Panc1 (cell line): ENCODE results near the gene JADE1. TPM values are rescaled to one million over a fixed set of nuclear protein-coding genes. Genes with fewer than 3 reads are reported as not detected.

ENCODE experiments used
- ATAC-seq: fragments of 200-7000 bp; cut with Tn5 transposase; 2 replicates; pipeline ENCODE4 v1.9.1; 2020; ENCODE audit warnings: mild to moderate bottlenecking, moderate library complexity
- BruUV-seq: library from RNA; stranded (reverse); fragments of 400-500 nt; replicated peaks from 2 replicates; lab custom pipeline; 2021; lab: Mats Ljungman, UMichigan
- CTCF ChIA-PET: fragments of 300-600 bp; sonication (Branson Sonifier 250); formaldehyde crosslinking; loops from one replicate; lab custom pipeline; 2022; ENCODE audit warnings: antibody characterized with exemption; lab: Charles Lee
- POLR2A ChIA-PET: fragments of 300-600 bp; sonication (Branson Sonifier 250); formaldehyde crosslinking; loops from one replicate; lab custom pipeline; 2022; ENCODE audit warnings: antibody characterized with exemption; lab: Charles Lee
- DNase-seq: peaks from one replicate; pipeline ENCODE4 v3.0.0-alpha.2; 2010; ENCODE audit warnings: low read depth, low spot score
- H3K27ac ChIP-seq: 2 replicates; pipeline ENCODE4 v1.5.1; 2011; ENCODE audit warnings: mild to moderate bottlenecking, low read length, inconsistent platforms
- H3K27me3 ChIP-seq: fragments of 200-500 bp; sonication (Bioruptor generic); 2 replicates; pipeline ENCODE4 v1.6.0; 2014; ENCODE audit warnings: low read length, inconsistent platforms; ENCODE audit not compliant: control insufficient read depth, insufficient read depth
- H3K36me3 ChIP-seq: fragments of 200-500 bp; sonication (Bioruptor generic); 2 replicates; pipeline ENCODE4 v1.5.1; 2014; ENCODE audit warnings: inconsistent platforms, mild to moderate bottlenecking, low read length, moderate library complexity; ENCODE audit not compliant: control insufficient read depth, insufficient read depth
- H3K4me1 ChIP-seq: 2 replicates; pipeline ENCODE4 v1.5.1; 2011; ENCODE audit warnings: inconsistent platforms, mild to moderate bottlenecking, low read length, moderate library complexity; ENCODE audit not compliant: control insufficient read depth, insufficient read depth
- H3K4me3 ChIP-seq, 2 experiments: 2 replicates each; pipeline ENCODE4 v1.5.1; 2011 to 2012; ENCODE audit warnings: low read depth in 2 of 2, low read length in 2 of 2, mild to moderate bottlenecking in 2 of 2, inconsistent platforms in 1 of 2, moderate library complexity in 1 of 2
- H3K9me3 ChIP-seq: fragments of 200-500 bp; sonication (Bioruptor generic); 2 replicates; pipeline ENCODE4 v1.5.1; 2014; ENCODE audit warnings: low read depth, mild to moderate bottlenecking, inconsistent platforms, low read length, moderate library complexity; ENCODE audit not compliant: control insufficient read depth, insufficient read depth
- CTCF ChIP-seq: fragments of 450-650 bp; IDR thresholded peaks from 2 replicates; pipeline ENCODE4 v1.5.1; 2017; ENCODE audit warnings: mild to moderate bottlenecking
- POLR2AphosphoS5 ChIP-seq: IDR thresholded peaks from 2 replicates; pipeline ENCODE4 v1.6.1; 2012; ENCODE audit warnings: mild to moderate bottlenecking, low read depth, low read length, moderate library complexity
- REST ChIP-seq, 2 experiments: IDR thresholded peaks; 2 replicates each; pipeline ENCODE4 v1.6.1; 2011 to 2012; ENCODE audit warnings: low read depth in 2 of 2, control low read depth in 1 of 2, low read length in 1 of 2, mild to moderate bottlenecking in 1 of 2, moderate library complexity in 1 of 2; ENCODE audit not compliant: insufficient read depth in 1 of 2
- SIN3A ChIP-seq: IDR thresholded peaks from 2 replicates; pipeline ENCODE4 v1.6.1; 2012; ENCODE audit warnings: low read depth, mild to moderate bottlenecking, low read length, moderate library complexity, borderline replicate concordance; ENCODE audit not compliant: insufficient read depth
- TCF7L2 ChIP-seq: IDR thresholded peaks from 2 replicates; pipeline ENCODE4 v1.6.1; 2011; ENCODE audit warnings: mild to moderate bottlenecking, low read depth, low read length, inconsistent platforms
- in situ Hi-C: cut with HindIII; loops from 2 replicates; pipeline ENCODE4 v1.10.0; 2016; ENCODE audit warnings: low sequenced_read_pairs, low pct_unique_long_range_greater_than_20kb
- intact Hi-C: fragments of 100-400 bp; cut with micrococcal nuclease; formaldehyde crosslinking; loops from one replicate; pipeline ENCODE4 v1.10.0; 2022; ENCODE audit not compliant: unreplicated experiment
- total RNA-seq: library from RNA; stranded (reverse); gene quantifications from one replicate; pipeline ENCODE4 v1.2.1, GENCODE V29; 2021; ENCODE audit not compliant: unreplicated experiment

The JADE1 gene
- total RNA-seq, 1 experiment from 2014 or later, result 23.4 TPM

- TF ChIP-seq TCF7L2 (no peak), SIN3A (no peak), POLR2AphosphoS5 (no peak), CTCF (no peak), REST (IDR thresholded peaks at IDR 0.05; ENCODE audit: insufficient read depth in 1 of 2, low read depth in 2 of 2, low read length in 1 of 2) (no peak)
- Histone ChIP-seq H3K4me3 (no peak overlapping the region), H3K27ac (no peak overlapping the region), H3K27me3 (no peaks in the 10 kb centered on the region), H3K36me3 (no peaks in the 10 kb centered on the region), H3K4me1 (no peaks in the 10 kb centered on the region), H3K9me3 (no peaks in the 10 kb centered on the region)
- intact Hi-C loops, result no loop called here
- ChIA-PET CTCF (no interaction called here), POLR2A (no interaction called here)
- ATAC-seq (no peak), DNase-seq (no peak)
- no TSS peak for BruUV-seq
- in situ Hi-C loops, result no loop called here
These were observed 98.5 kb downstream of the JADE1 start for GRCh38 chr4:128907981-128908380.

DNA sequence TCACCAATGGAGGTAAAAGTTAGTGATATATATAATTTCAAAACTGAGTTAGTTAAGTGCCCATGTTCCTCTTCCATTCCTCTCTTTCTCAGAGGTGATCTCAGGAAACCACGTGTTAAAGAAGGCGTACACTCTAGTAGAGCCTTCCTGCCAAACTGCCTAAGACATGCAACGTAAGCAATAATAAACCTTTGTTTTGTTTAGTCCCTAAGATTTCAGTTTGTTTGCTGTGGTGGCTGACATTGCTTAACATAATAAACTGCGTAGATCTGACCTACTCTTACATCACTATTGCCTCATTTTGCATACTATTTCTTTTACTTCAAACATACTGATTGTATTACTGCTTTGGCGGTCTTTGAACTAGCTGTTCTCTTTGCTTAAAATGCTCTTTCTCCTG lies 99.2 kb downstream of the JADE1 start:
- no peaks in the 10 kb centered on the region for H3K27me3 ChIP-seq
- intact Hi-C loops (no loop called here), in situ Hi-C loops (no loop called here)
- POLR2A ChIA-PET, result no interaction called here
- no peaks in the 10 kb centered on the region for H3K4me1 ChIP-seq
- ATAC-seq, result no peak
- DNase-seq, result no peak
- TF ChIP-seq CTCF (no peak), SIN3A (no peak), TCF7L2 (no peak), POLR2AphosphoS5 (no peak), REST (IDR thresholded peaks at IDR 0.05; ENCODE audit: insufficient read depth in 1 of 2, low read depth in 2 of 2, low read length in 1 of 2) (no peak)
- no TSS peak for BruUV-seq
- H3K36me3 ChIP-seq, result no peaks in the 10 kb centered on the region
- no peak overlapping the region for H3K4me3 ChIP-seq
- H3K9me3 ChIP-seq, result no peaks in the 10 kb centered on the region
- CTCF ChIA-PET, result no interaction called here
- no peak overlapping the region for H3K27ac ChIP-seq
